ENCODE results near the gene DPAGT1.

DPAGT1 gene

GRCh38 chr11:119092880-119093842, 8.5 kb downstream of the DPAGT1 start:
- Histone ChIP-seq H3K36me3 (ENCODE audit: insufficient read depth, low read length) (peaks cover 22% of the 10 kb centered on the region), H3K27ac (ENCODE audit: low read depth, low read length) (peak overlapping the region; percentile 61), H3K27me3 (ENCODE audit: insufficient read depth, low read length) (no peaks in the 10 kb centered on the region), H3K4me1 (ENCODE audit: control insufficient read depth, insufficient read depth, low read length, unreplicated experiment) (peaks cover 15% of the 10 kb centered on the region), H3K4me3 (ENCODE audit: low read depth, low read length) (peak overlapping the region; percentile 98), H3K79me2 (ENCODE audit: control insufficient read depth, insufficient read depth, low read length, unreplicated experiment) (peaks cover 34% of the 10 kb centered on the region), H2AFZ (ENCODE audit: low read length, unreplicated experiment) (no peak overlapping the region)

- no peaks in the 10 kb centered on the region for H3K27me3 ChIP-seq (ENCODE audit: insufficient read depth, low read length)
- H3K4me1 ChIP-seq (ENCODE audit: control insufficient read depth, insufficient read depth, low read length, unreplicated experiment): peaks cover 20% of the 10 kb centered on the region
- no peak overlapping the region for H3K27ac ChIP-seq (ENCODE audit: low read depth, low read length)
- peaks cover 15% of the 10 kb centered on the region for H3K36me3 ChIP-seq (ENCODE audit: insufficient read depth, low read length)
- H2AFZ ChIP-seq (ENCODE audit: low read length, unreplicated experiment): no peak overlapping the region
- H3K79me2 ChIP-seq (ENCODE audit: control insufficient read depth, insufficient read depth, low read length, unreplicated experiment): peaks cover 34% of the 10 kb centered on the region
- H3K4me3 ChIP-seq (ENCODE audit: low read depth, low read length): peak overlapping the region; percentile 98
These were observed 9.4 kb downstream of the DPAGT1 start for GRCh38 chr11:119091966-119092879.

GRCh38 chr11:119091178-119091577, 10.5 kb downstream of the DPAGT1 start:
- no peak overlapping the region for H3K4me3 ChIP-seq (ENCODE audit: low read depth, low read length)
- H2AFZ ChIP-seq (ENCODE audit: low read length, unreplicated experiment): no peak overlapping the region
- no peaks in the 10 kb centered on the region for H3K27me3 ChIP-seq (ENCODE audit: insufficient read depth, low read length)
- H3K27ac ChIP-seq (ENCODE audit: low read depth, low read length): no peak overlapping the region
- peaks cover 34% of the 10 kb centered on the region for H3K79me2 ChIP-seq (ENCODE audit: control insufficient read depth, insufficient read depth, low read length, unreplicated experiment)
- peaks cover 20% of the 10 kb centered on the region for H3K4me1 ChIP-seq (ENCODE audit: control insufficient read depth, insufficient read depth, low read length, unreplicated experiment)
- H3K36me3 ChIP-seq (ENCODE audit: insufficient read depth, low read length): peaks cover 9% of the 10 kb centered on the region; the same call in 1 of the 2 replicates

GRCh38 chr11:119089319-119089718, 12.3 kb downstream of the DPAGT1 start:
- H3K27me3 ChIP-seq (ENCODE audit: insufficient read depth, low read length): no peaks in the 10 kb centered on the region
- no peak overlapping the region for H3K27ac ChIP-seq (ENCODE audit: low read depth, low read length)
- peaks cover 34% of the 10 kb centered on the region for H3K79me2 ChIP-seq (ENCODE audit: control insufficient read depth, insufficient read depth, low read length, unreplicated experiment)
- H3K36me3 ChIP-seq (ENCODE audit: insufficient read depth, low read length): peaks cover 9% of the 10 kb centered on the region; the same call in 1 of the 2 replicates
- H3K4me3 ChIP-seq (ENCODE audit: low read depth, low read length): no peak overlapping the region
- no peak overlapping the region for H2AFZ ChIP-seq (ENCODE audit: low read length, unreplicated experiment)
- H3K4me1 ChIP-seq (ENCODE audit: control insufficient read depth, insufficient read depth, low read length, unreplicated experiment): peaks cover 27% of the 10 kb centered on the region

GRCh38 chr11:119088406-119088805, 13.2 kb downstream of the DPAGT1 start:
- no peak overlapping the region for H3K27ac ChIP-seq (ENCODE audit: low read depth, low read length)
- no peak overlapping the region for H3K4me3 ChIP-seq (ENCODE audit: low read depth, low read length)
- H3K36me3 ChIP-seq (ENCODE audit: insufficient read depth, low read length): peaks cover 5% of the 10 kb centered on the region; the same call in 1 of the 2 replicates
- no peak overlapping the region for H2AFZ ChIP-seq (ENCODE audit: low read length, unreplicated experiment)
- peaks cover 25% of the 10 kb centered on the region for H3K79me2 ChIP-seq (ENCODE audit: control insufficient read depth, insufficient read depth, low read length, unreplicated experiment)
- peaks cover 28% of the 10 kb centered on the region for H3K4me1 ChIP-seq (ENCODE audit: control insufficient read depth, insufficient read depth, low read length, unreplicated experiment)
- no peaks in the 10 kb centered on the region for H3K27me3 ChIP-seq (ENCODE audit: insufficient read depth, low read length)

GRCh38 chr11:119087747-119088241, 13.9 kb downstream of the DPAGT1 start:
- no peak overlapping the region for H2AFZ ChIP-seq (ENCODE audit: low read length, unreplicated experiment)
- no peak overlapping the region for H3K4me3 ChIP-seq (ENCODE audit: low read depth, low read length)
- peaks cover 19% of the 10 kb centered on the region for H3K79me2 ChIP-seq (ENCODE audit: control insufficient read depth, insufficient read depth, low read length, unreplicated experiment)
- peaks cover 22% of the 10 kb centered on the region for H3K4me1 ChIP-seq (ENCODE audit: control insufficient read depth, insufficient read depth, low read length, unreplicated experiment)
- no peaks in the 10 kb centered on the region for H3K27me3 ChIP-seq (ENCODE audit: insufficient read depth, low read length)
- no peak overlapping the region for H3K27ac ChIP-seq (ENCODE audit: low read depth, low read length)
- no peaks in the 10 kb centered on the region for H3K36me3 ChIP-seq (ENCODE audit: insufficient read depth, low read length)

GRCh38 chr11:119087123-119087522, 14.5 kb downstream of the DPAGT1 start:
- no peak overlapping the region for H3K27ac ChIP-seq (ENCODE audit: low read depth, low read length)
- peaks cover 15% of the 10 kb centered on the region for H3K4me1 ChIP-seq (ENCODE audit: control insufficient read depth, insufficient read depth, low read length, unreplicated experiment)

GRCh38 chr11:119085437-119085847, 16.2 kb downstream of the DPAGT1 start:
- Histone ChIP-seq H2AFZ (ENCODE audit: low read length, unreplicated experiment) (peak overlapping the region; percentile 84), H3K4me1 (ENCODE audit: control insufficient read depth, insufficient read depth, low read length, unreplicated experiment) (peaks cover 14% of the 10 kb centered on the region), H3K79me2 (ENCODE audit: control insufficient read depth, insufficient read depth, low read length, unreplicated experiment) (peaks cover 9% of the 10 kb centered on the region), H3K36me3 (ENCODE audit: insufficient read depth, low read length) (peaks cover 4% of the 10 kb centered on the region; the same call in 1 of the 2 replicates), H3K27ac (ENCODE audit: low read depth, low read length) (peak overlapping the region; percentile 76; the same call in 1 of the 2 replicates), H3K27me3 (ENCODE audit: insufficient read depth, low read length) (no peaks in the 10 kb centered on the region), H3K4me3 (ENCODE audit: low read depth, low read length) (peak overlapping the region; percentile 93)

More at GRCh38 chr11:119087123-119087522, 14.5 kb downstream of the DPAGT1 start:
- H3K4me3 ChIP-seq (ENCODE audit: low read depth, low read length): no peak overlapping the region
- peaks cover 12% of the 10 kb centered on the region for H3K79me2 ChIP-seq (ENCODE audit: control insufficient read depth, insufficient read depth, low read length, unreplicated experiment)
- no peaks in the 10 kb centered on the region for H3K27me3 ChIP-seq (ENCODE audit: insufficient read depth, low read length)
- H3K36me3 ChIP-seq (ENCODE audit: insufficient read depth, low read length): peaks cover under 1% of the 10 kb centered on the region; the same call in 1 of the 2 replicates
- no peak overlapping the region for H2AFZ ChIP-seq (ENCODE audit: low read length, unreplicated experiment)

GRCh38 chr11:119084663-119085436, 16.8 kb downstream of the DPAGT1 start, which contains the start of gene HMBS:
TSS of gene HMBS (plus strand) at chr11:119084881. CDS start at chr11:119085034, 153 bp downstream.
- Histone ChIP-seq H3K36me3 (ENCODE audit: insufficient read depth, low read length) (peaks cover 4% of the 10 kb centered on the region; the same call in 1 of the 2 replicates), H3K27ac (ENCODE audit: low read depth, low read length) (peak within 1 kb of the TSS; percentile 76), H3K27me3 (ENCODE audit: insufficient read depth, low read length) (no peaks in the 10 kb centered on the region), H3K79me2 (ENCODE audit: control insufficient read depth, insufficient read depth, low read length, unreplicated experiment) (peaks cover 9% of the 10 kb centered on the region), H3K4me1 (ENCODE audit: control insufficient read depth, insufficient read depth, low read length, unreplicated experiment) (peaks cover 14% of the 10 kb centered on the region), H2AFZ (ENCODE audit: low read length, unreplicated experiment) (peak within 1 kb of the TSS; percentile 87), H3K4me3 (ENCODE audit: low read depth, low read length) (peak within 1 kb of the TSS; percentile 93)

Data from ACC112 (cell line).